ENCODE data around the gene UNC13D. TPM values are rescaled to one million over a fixed set of nuclear protein-coding genes. Genes with fewer than 3 reads are reported as not detected.
A peak's percentile ranks its signal among the peaks of the same experiment; 100 is the strongest.
"Not testable (repeated sequence)": the region's sequence is repeated elsewhere in the genome, so short reads cannot be mapped to it uniquely, and the experiment has no call there.

The UNC13D gene
- total RNA-seq, 1 donor from 2014 or later, result 185 TPM

- intact Hi-C loops (cut with micrococcal nuclease), result no loop called here
- H3K27me3 Mint-ChIP-seq (ENCODE audit: insufficient read depth), result peaks cover 16% of the 10 kb centered on the region
- H3K9me3 Mint-ChIP-seq, result no peaks in the 10 kb centered on the region
- peaks cover 27% of the 10 kb centered on the region for H3K4me1 Mint-ChIP-seq (ENCODE audit: low read depth)
- peak within 1 kb of the TSS; percentile 95 for H3K27ac Mint-ChIP-seq
- H3K36me3 Mint-ChIP-seq (ENCODE audit: low read depth), result peaks cover 2% of the 10 kb centered on the region
- H3K4me3 Mint-ChIP-seq, result peak within 1 kb of the TSS; percentile 93
- DNase-seq (ENCODE audit: low spot score), result no peak
These were observed 34.2 kb upstream of the UNC13D start, which contains the start of gene TRIM47 for GRCh38 chr17:75878174-75878998. Gene TRIM47 (minus strand): TSS chr17:75878581. CDS start chr17:75878548, 33 bp downstream.

- peaks cover 32% of the 10 kb centered on the region for H3K4me1 Mint-ChIP-seq (ENCODE audit: low read depth)
These were observed 33.6 kb upstream of the UNC13D start for GRCh38 chr17:75877752-75878173.

DNA sequence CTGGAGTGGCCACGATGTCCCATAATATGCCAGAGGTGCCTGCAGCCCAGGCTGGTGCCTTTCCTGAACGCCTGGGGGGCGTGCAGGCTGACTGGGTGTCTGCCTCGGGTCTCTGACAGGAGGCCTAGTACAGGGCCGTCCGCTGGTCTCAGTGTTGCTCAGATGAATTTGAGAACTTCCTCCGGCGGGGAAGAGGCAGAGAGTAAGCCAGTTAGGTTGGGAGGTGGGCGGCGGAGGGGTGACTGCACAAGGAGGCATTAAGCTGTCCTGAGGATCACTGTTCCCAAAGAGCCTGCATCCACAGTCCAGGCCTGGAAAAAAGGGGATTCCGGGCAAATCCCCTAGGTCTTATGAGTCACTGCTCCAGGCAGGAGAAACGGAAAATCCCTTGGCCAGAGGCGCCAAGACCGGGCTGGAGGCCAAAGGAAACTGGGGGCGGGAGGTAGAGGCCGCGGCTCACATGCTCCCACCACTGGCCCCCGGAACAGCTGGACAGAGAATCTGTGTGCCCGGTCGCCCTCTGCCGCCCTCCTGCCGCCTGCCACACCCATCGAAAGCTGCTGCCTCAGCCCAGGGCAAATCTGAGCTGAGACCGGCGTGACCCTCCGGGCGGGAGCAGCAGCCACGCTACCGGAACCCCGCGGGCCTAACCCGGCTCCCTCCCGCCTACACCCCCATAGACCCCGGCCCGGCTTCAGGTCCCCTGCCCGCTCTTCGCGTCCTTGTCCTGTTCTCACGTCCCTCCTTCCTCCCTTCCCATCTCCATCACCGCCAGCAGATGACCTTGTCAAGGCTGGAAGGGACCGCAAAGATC lies 32.9 kb upstream of the UNC13D start:
- H3K36me3 Mint-ChIP-seq (ENCODE audit: low read depth), result peaks cover 2% of the 10 kb centered on the region
- intact Hi-C loops (cut with micrococcal nuclease), result loop anchor here (1.0 to 2.0 kb wide), 3 partner anchors 18 to 28 kb away; partner anchors contain the start of genes MRPL38 and WBP2
- H3K27me3 Mint-ChIP-seq (ENCODE audit: insufficient read depth), result peaks cover 16% of the 10 kb centered on the region
- no peak for DNase-seq (ENCODE audit: low spot score)
- H3K4me1 Mint-ChIP-seq (ENCODE audit: low read depth), result peaks cover 38% of the 10 kb centered on the region
- H3K4me3 Mint-ChIP-seq, result peak overlapping the region; percentile 93
- no peaks in the 10 kb centered on the region for H3K9me3 Mint-ChIP-seq
- H3K27ac Mint-ChIP-seq, result peak overlapping the region; percentile 95

More at GRCh38 chr17:75877752-75878173, 33.6 kb upstream of the UNC13D start:
- H3K4me3 Mint-ChIP-seq, result peak overlapping the region; percentile 93
- peak; percentile 71 for DNase-seq (ENCODE audit: low spot score)
- intact Hi-C loops (cut with micrococcal nuclease), result loop anchor here (1.0 to 2.0 kb wide), 3 partner anchors 18 to 27 kb away; partner anchors contain the start of genes MRPL38 and WBP2
- H3K36me3 Mint-ChIP-seq (ENCODE audit: low read depth), result peaks cover 2% of the 10 kb centered on the region
- peaks cover 16% of the 10 kb centered on the region for H3K27me3 Mint-ChIP-seq (ENCODE audit: insufficient read depth)
- no peaks in the 10 kb centered on the region for H3K9me3 Mint-ChIP-seq
- peak overlapping the region; percentile 95 for H3K27ac Mint-ChIP-seq

DNA sequence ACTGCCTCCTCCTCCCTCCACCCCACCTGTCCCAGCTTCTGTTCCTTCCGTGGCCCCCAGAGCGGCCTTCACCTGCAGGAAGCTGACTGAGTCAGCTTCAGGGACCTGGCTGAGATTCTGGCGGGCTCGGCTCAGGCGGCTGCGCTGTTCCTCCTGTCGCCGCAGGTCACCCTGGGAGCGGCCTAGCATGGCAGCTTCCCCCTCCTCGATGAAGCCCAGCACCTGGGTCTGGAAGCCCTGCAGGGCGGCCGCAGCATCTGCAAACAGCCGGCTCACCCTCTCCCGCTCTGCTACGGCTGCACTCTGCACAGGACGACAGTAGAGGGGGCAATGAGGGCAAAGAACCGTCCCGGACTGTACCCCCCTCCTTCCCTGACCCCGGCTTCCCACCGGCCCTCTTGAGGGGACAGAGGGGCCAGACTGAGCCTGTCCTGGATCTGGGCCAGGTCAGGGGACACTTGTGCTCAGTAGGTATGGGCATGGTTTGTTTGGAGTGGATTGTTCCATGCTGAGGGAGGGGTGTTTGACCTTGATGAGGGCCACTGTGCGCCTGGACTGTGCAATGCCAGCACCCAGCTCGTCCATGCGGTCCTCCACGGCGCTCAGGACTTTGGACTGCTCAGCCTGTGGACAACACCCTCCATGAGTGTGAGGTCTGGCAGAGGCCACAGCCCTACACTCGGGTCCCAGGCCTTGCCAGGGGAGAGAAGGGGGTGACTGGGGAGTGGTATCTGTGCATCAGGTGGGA lies 32.2 kb upstream of the UNC13D start:
- Mint-ChIP-seq H3K27me3 (ENCODE audit: insufficient read depth) (peaks cover 12% of the 10 kb centered on the region), H3K4me1 (ENCODE audit: low read depth) (peaks cover 38% of the 10 kb centered on the region), H3K27ac (peak overlapping the region; percentile 95), H3K4me3 (peak overlapping the region; percentile 93), H3K9me3 (no peaks in the 10 kb centered on the region), H3K36me3 (ENCODE audit: low read depth) (peaks cover 2% of the 10 kb centered on the region)
- DNase-seq (ENCODE audit: low spot score), result peak; percentile 61
- intact Hi-C loops (cut with micrococcal nuclease), result loop anchor here (2.0 kb wide), 2 partner anchors 22 to 28 kb away; partner anchors contain the start of genes MRPL38 and WBP2

- Mint-ChIP-seq H3K36me3 (ENCODE audit: low read depth) (peaks cover 2% of the 10 kb centered on the region), H3K4me3 (peak overlapping the region; percentile 93), H3K4me1 (ENCODE audit: low read depth) (peaks cover 38% of the 10 kb centered on the region), H3K27me3 (ENCODE audit: insufficient read depth) (peaks cover 12% of the 10 kb centered on the region), H3K9me3 (no peaks in the 10 kb centered on the region), H3K27ac (peak overlapping the region; percentile 95)
- intact Hi-C loops (cut with micrococcal nuclease), result loop anchor here (2.0 kb wide), 2 partner anchors 21 to 29 kb away; partner anchors contain the start of genes MRPL38 and WBP2
- DNase-seq (ENCODE audit: low spot score), result no peak
These were observed 31.7 kb upstream of the UNC13D start for GRCh38 chr17:75875940-75876189.

DNA sequence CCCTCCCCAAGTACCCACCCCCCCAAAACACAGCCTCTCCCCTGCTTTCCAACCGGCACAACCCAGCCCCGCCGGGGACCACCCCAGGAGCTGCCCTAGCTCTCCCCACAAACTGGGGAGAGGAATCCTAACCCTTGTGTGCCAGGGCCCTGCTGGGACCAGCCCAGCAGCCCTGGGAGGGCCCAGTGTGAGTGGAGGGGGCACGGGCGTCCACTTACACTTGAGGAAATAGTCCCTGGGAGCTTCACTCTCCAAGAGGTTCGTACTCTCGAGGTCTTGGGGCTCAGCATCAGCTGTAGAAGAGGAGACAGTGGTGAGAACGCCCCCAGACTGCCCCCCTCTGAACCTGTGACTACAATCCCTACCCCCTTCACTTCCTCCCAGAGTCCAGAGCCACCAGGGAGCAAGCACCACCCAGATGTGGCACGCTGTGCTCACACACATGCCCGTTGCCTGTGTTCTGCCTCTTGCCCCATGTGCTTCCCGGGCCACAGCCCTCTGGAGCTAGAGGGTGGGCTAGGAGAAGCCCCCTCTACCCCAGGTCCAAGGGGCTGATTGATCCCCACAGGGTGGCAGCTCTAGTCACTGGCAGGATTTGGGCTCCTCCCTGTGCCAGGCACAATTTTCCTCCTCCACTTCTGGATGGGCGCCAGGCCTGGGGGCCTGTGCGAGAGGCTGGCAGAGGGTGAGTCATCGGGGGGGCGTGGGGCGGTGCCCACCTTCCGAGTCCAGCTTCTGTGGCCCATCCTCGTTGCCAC lies 31.2 kb upstream of the UNC13D start:
- Mint-ChIP-seq H3K9me3 (no peaks in the 10 kb centered on the region), H3K27ac (peak overlapping the region; percentile 95), H3K4me1 (ENCODE audit: low read depth) (peaks cover 38% of the 10 kb centered on the region), H3K4me3 (no peak overlapping the region), H3K36me3 (ENCODE audit: low read depth) (peaks cover 2% of the 10 kb centered on the region), H3K27me3 (ENCODE audit: insufficient read depth) (peaks cover 10% of the 10 kb centered on the region)
- intact Hi-C loops (cut with micrococcal nuclease), result no loop called here
- no peak for DNase-seq (ENCODE audit: low spot score)

GRCh38 chr17:75874323-75875181 lies 30.3 kb upstream of the UNC13D start:
- Mint-ChIP-seq H3K27ac (no peak overlapping the region), H3K27me3 (ENCODE audit: insufficient read depth) (peaks cover 4% of the 10 kb centered on the region), H3K9me3 (no peaks in the 10 kb centered on the region), H3K4me1 (ENCODE audit: low read depth) (peaks cover 38% of the 10 kb centered on the region), H3K4me3 (no peak overlapping the region), H3K36me3 (ENCODE audit: low read depth) (peaks cover 2% of the 10 kb centered on the region)
- intact Hi-C loops (cut with micrococcal nuclease), result no loop called here
- DNase-seq (ENCODE audit: low spot score), result no peak

DNA sequence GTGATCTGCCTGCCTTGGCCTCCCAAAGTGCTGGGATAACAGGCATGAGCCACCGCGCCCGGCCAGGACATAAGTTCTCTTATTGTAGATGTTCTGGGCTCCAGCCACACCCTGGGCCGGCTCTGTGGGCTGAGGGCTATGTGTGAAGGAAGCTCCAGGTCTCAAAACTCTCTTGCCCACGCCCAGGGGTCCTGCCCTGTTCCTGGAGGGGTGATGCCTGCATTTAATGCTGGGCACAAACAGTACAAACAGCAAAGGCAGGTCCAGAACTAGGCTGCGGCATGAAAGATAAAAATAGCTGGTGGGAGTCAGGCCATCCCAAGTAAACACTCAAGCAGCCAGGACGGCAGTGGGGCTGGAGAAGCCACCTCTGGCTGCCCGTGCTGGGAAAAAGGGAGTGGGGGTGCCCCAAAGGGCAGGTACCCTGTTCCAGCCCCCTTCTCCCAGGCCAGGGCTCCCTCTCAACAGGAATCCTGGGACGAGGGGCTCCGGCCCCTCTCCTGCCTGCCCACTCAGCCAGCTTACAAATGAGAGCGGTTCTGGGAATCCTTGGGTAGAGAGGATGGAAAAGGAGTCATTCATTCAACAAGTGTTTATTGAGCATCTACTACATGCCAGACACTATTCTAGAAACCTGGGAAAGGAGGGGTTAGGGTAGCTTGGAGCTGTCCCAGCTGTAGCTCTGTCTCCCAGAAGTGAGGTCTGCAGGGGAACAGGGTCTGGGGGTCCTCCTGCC lies 29.6 kb upstream of the UNC13D start:
- no peaks in the 10 kb centered on the region for H3K9me3 Mint-ChIP-seq
- intact Hi-C loops (cut with micrococcal nuclease), result no loop called here
- no peak overlapping the region for H3K4me3 Mint-ChIP-seq
- peak overlapping the region; percentile 34 for H3K27ac Mint-ChIP-seq
- H3K4me1 Mint-ChIP-seq (ENCODE audit: low read depth), result peaks cover 38% of the 10 kb centered on the region
- peaks cover 1% of the 10 kb centered on the region for H3K27me3 Mint-ChIP-seq (ENCODE audit: insufficient read depth)
- peaks cover 2% of the 10 kb centered on the region for H3K36me3 Mint-ChIP-seq (ENCODE audit: low read depth)
- no peak for DNase-seq (ENCODE audit: low spot score)

GRCh38 chr17:75872434-75873351 lies 28.5 kb upstream of the UNC13D start:
- DNase-seq (ENCODE audit: low spot score), result peak; percentile 69

GRCh38 chr17:75870228-75870627 lies 26.0 kb upstream of the UNC13D start:
- H3K4me1 Mint-ChIP-seq (ENCODE audit: low read depth), result peaks cover 26% of the 10 kb centered on the region
- H3K27ac Mint-ChIP-seq; H3K4me3 Mint-ChIP-seq; DNase-seq (ENCODE audit: low spot score); H3K9me3 Mint-ChIP-seq; H3K27me3 Mint-ChIP-seq (ENCODE audit: insufficient read depth); intact Hi-C loops (cut with micrococcal nuclease); H3K36me3 Mint-ChIP-seq (ENCODE audit: low read depth): not testable (repeated sequence)

More at GRCh38 chr17:75872434-75873351, 28.5 kb upstream of the UNC13D start:
- peaks cover 2% of the 10 kb centered on the region for H3K36me3 Mint-ChIP-seq (ENCODE audit: low read depth)
- H3K27ac Mint-ChIP-seq, result peak overlapping the region; percentile 84
- H3K27me3 Mint-ChIP-seq (ENCODE audit: insufficient read depth), result no peaks in the 10 kb centered on the region
- peaks cover 37% of the 10 kb centered on the region for H3K4me1 Mint-ChIP-seq (ENCODE audit: low read depth)
- no peaks in the 10 kb centered on the region for H3K9me3 Mint-ChIP-seq
- peak overlapping the region; percentile 5 for H3K4me3 Mint-ChIP-seq
- intact Hi-C loops (cut with micrococcal nuclease), result loop anchor here (1.0 kb wide), 1 partner anchor 17 kb away; the partner anchor contains the start of gene WBP2

All from activated T-helper 1 cell treated with anti-CD3 and anti-CD28 coated beads, Interleukin-12 subunit alpha, Interleukin-12 subunit beta, Interleukin-2, Interleukin-4 antibody, amounts not matched to agents 30 ng/mL and 10 ng/mL and 1 ng/mL, durations not matched to agents 14 hours and 24 hours and 36 hours (primary cell).